H1 (cell line): ENCODE data around the gene PXDN. TPM values are rescaled to one million over a fixed set of nuclear protein-coding genes. Genes with fewer than 3 reads are reported as not detected.
"Not testable (repeated sequence)": the region's sequence is repeated elsewhere in the genome, so short reads cannot be mapped to it uniquely, and the experiment has no call there.

Experiments used
- CTCF ChIA-PET: fragments of 300-600 bp; sonication (Branson Sonifier 250); formaldehyde crosslinking; loops from one replicate; lab custom pipeline; 2021; ENCODE audit not compliant: partially characterized antibody; lab: Charles Lee
- POLR2A ChIA-PET: fragments of 300-600 bp; sonication (Branson Sonifier 250); formaldehyde crosslinking; loops from one replicate; lab custom pipeline; 2021; ENCODE audit warnings: inconsistent platforms; ENCODE audit not compliant: partially characterized antibody; lab: Charles Lee
- DNase-seq, 2 experiments: peaks; one replicate each; pipeline versions ENCODE4 v3.0.0 to v3.0.0-alpha.2; 2010 to 2022; ENCODE audit warnings: low spot score in 2 of 2, low read depth in 1 of 2, mixed read lengths in 1 of 2
- FAIRE-seq: peaks from 2 replicates; lab custom pipeline; 2011; peaks lifted over from hg19 to GRCh38; lab: Jason Lieb, UNC
- H2AFZ ChIP-seq: 2 replicates; pipeline ENCODE4 v1.8.1; 2012; ENCODE audit warnings: low read length, inconsistent platforms
- H2AK5ac ChIP-seq: 2 replicates; pipeline ENCODE4 v1.6.1; 2013; ENCODE audit warnings: low read depth, low read length
- H2BK120ac ChIP-seq: replicated peaks from 2 replicates; pipeline ENCODE3; 2013; ENCODE audit warnings: low read depth, low read length, inconsistent platforms
- H2BK12ac ChIP-seq: 2 replicates; pipeline ENCODE4 v1.6.1; 2013; ENCODE audit warnings: low read depth, low read length
- H2BK15ac ChIP-seq: 2 replicates; pipeline ENCODE4 v1.6.1; 2013; ENCODE audit warnings: low read length
- H2BK20ac ChIP-seq: 2 replicates; pipeline ENCODE4 v1.6.1; 2013; ENCODE audit warnings: low read length
- H2BK5ac ChIP-seq: 2 replicates; pipeline ENCODE4 v1.6.1; 2013; ENCODE audit warnings: low read depth, low read length
- H3K14ac ChIP-seq: 2 replicates; pipeline ENCODE4 v1.6.1; 2013; ENCODE audit warnings: inconsistent platforms; ENCODE audit not compliant: insufficient read length
- H3K18ac ChIP-seq: 2 replicates; pipeline ENCODE4 v1.6.1; 2013; ENCODE audit warnings: low read length; ENCODE audit errors: extremely low read depth
- H3K23ac ChIP-seq: 2 replicates; pipeline ENCODE4 v1.6.1; 2013; ENCODE audit warnings: inconsistent platforms; ENCODE audit not compliant: insufficient read length
- H3K23me2 ChIP-seq: 2 replicates; pipeline ENCODE4 v1.6.1; 2013; ENCODE audit warnings: low read depth, low read length
- H3K27ac ChIP-seq: 2 replicates; pipeline ENCODE4 v1.6.1; 2011; ENCODE audit warnings: low read depth, low read length, inconsistent platforms
- H3K27me3 ChIP-seq, 4 experiments: replicated peaks in 1 of 4; 1 replicate in 1 of 4; 2 replicates in 3 of 4; pipeline versions ENCODE4 v1.6.1 to v1.8.1; 2011 to 2013; ENCODE audit warnings: low read length in 3 of 4, mild to moderate bottlenecking in 3 of 4, inconsistent platforms in 2 of 4, mixed read lengths in 2 of 4, moderate library complexity in 1 of 4; ENCODE audit not compliant: control insufficient read depth in 3 of 4, insufficient read depth in 3 of 4; ENCODE audit errors: extremely low read depth in 1 of 4
- H3K36me3 ChIP-seq, 4 experiments: 2 replicates each; pipeline versions ENCODE4 v1.6.1 to v1.8.1; 2011 to 2013; ENCODE audit warnings: mild to moderate bottlenecking in 4 of 4, low read length in 3 of 4, moderate library complexity in 2 of 4, control low read depth in 1 of 4, inconsistent platforms in 1 of 4; ENCODE audit not compliant: insufficient read depth in 4 of 4, control insufficient read depth in 2 of 4
- H3K4ac ChIP-seq: replicated peaks from 2 replicates; pipeline ENCODE3; 2013; ENCODE audit warnings: low read length, low read depth, mixed read lengths, inconsistent platforms; ENCODE audit not compliant: insufficient read length
- H3K4me1 ChIP-seq, 4 experiments: replicated peaks in 1 of 4; 1 replicate in 1 of 4; 2 replicates in 3 of 4; pipeline versions ENCODE4 v1.6.1 to v1.8.1; 2011 to 2013; ENCODE audit warnings: low read length in 3 of 4, inconsistent platforms in 2 of 4, mixed read lengths in 1 of 4; ENCODE audit not compliant: insufficient read depth in 4 of 4, control insufficient read depth in 3 of 4
- H3K4me2 ChIP-seq, 2 experiments: 2 replicates each; pipeline versions ENCODE4 v1.6.1 to v1.8.1; 2011 to 2013; ENCODE audit warnings: low read depth in 2 of 2, low read length in 2 of 2, control low read depth in 1 of 2, inconsistent platforms in 1 of 2, mild to moderate bottlenecking in 1 of 2; ENCODE audit not compliant: insufficient read depth in 1 of 2
- H3K4me3 ChIP-seq, 4 experiments: fragments of 200-600, 300-600 bp in 1 of 4; sonication (generic), shearing (Covaris generic), sonication (Bioruptor Twin) in 1 of 4; 2 replicates each; pipeline versions ENCODE4 v1.5.1 to v1.8.1; 2011 to 2016; ENCODE audit warnings: low read length in 4 of 4, low read depth in 3 of 4, control low read depth in 2 of 4, inconsistent platforms in 2 of 4, mild to moderate bottlenecking in 2 of 4, mixed read lengths in 1 of 4, moderate library complexity in 1 of 4; ENCODE audit not compliant: insufficient read depth in 2 of 4; ENCODE audit errors: extremely low read depth in 1 of 4
- H3K56ac ChIP-seq: replicated peaks from 2 replicates; pipeline ENCODE3; 2013; ENCODE audit warnings: low read depth, mild to moderate bottlenecking, mixed read lengths, low read length, inconsistent platforms; ENCODE audit not compliant: insufficient read length
- H3K79me1 ChIP-seq: 2 replicates; pipeline ENCODE4 v1.6.1; 2013; ENCODE audit warnings: low read depth, low read length, control low read depth
- H3K79me2 ChIP-seq, 2 experiments: 2 replicates each; pipeline versions ENCODE4 v1.6.1 to v1.8.1; 2012 to 2013; ENCODE audit warnings: low read length in 2 of 2, mild to moderate bottlenecking in 2 of 2, inconsistent platforms in 1 of 2; ENCODE audit not compliant: insufficient read depth in 2 of 2, control insufficient read depth in 1 of 2
- H3K9ac ChIP-seq, 4 experiments: replicated peaks in 1 of 4; 1 replicate in 1 of 4; 2 replicates in 3 of 4; pipeline versions ENCODE4 v1.6.1 to v1.8.1; 2011 to 2013; ENCODE audit warnings: low read depth in 3 of 4, low read length in 3 of 4, control low read depth in 2 of 4, mild to moderate bottlenecking in 2 of 4, moderate library complexity in 2 of 4, inconsistent platforms in 1 of 4; ENCODE audit errors: extremely low read depth in 1 of 4
- H3K9me3 ChIP-seq, 2 experiments: 2 replicates each; pipeline versions ENCODE4 v1.6.1 to v1.8.1; 2012 to 2013; ENCODE audit warnings: mild to moderate bottlenecking in 2 of 2, moderate library complexity in 2 of 2, control low read depth in 1 of 2, inconsistent platforms in 1 of 2, low read depth in 1 of 2, low read length in 1 of 2, mixed read lengths in 1 of 2; ENCODE audit not compliant: insufficient read depth in 2 of 2
- H4K20me1 ChIP-seq, 2 experiments: replicated peaks in 1 of 2; 2 replicates each; pipeline versions ENCODE3 to v1.8.1; 2011 to 2013; ENCODE audit warnings: inconsistent platforms in 2 of 2, low read length in 2 of 2, mild to moderate bottlenecking in 1 of 2; ENCODE audit not compliant: insufficient read depth in 2 of 2, control insufficient read depth in 1 of 2
- H4K5ac ChIP-seq: 2 replicates; pipeline ENCODE4 v1.6.1; 2013; ENCODE audit warnings: low read length, low read depth, mixed read lengths, inconsistent platforms; ENCODE audit not compliant: insufficient read length
- H4K8ac ChIP-seq: 2 replicates; pipeline ENCODE4 v1.8.0; 2013; ENCODE audit warnings: mild to moderate bottlenecking, moderate library complexity, low read length, inconsistent platforms; ENCODE audit not compliant: insufficient read depth; ENCODE audit errors: extremely low read depth
- H4K91ac ChIP-seq: replicated peaks from 2 replicates; pipeline ENCODE3; 2013; ENCODE audit warnings: low read length, mixed read lengths, inconsistent platforms; ENCODE audit not compliant: insufficient read length
- WGBS, 2 experiments: shearing (Covaris generic) in 1 of 2; methylation state at CpG; one replicate each; pipeline versions ENCODE4 v1.1.6 to v1.1.7; 2013 to 2015; ENCODE audit warnings: low lambda C conversion rate in 2 of 2, mixed read lengths in 2 of 2, inconsistent platforms in 1 of 2, low coverage in 1 of 2, missing lambda C conversion rate in 1 of 2; ENCODE audit not compliant: insufficient replicate concordance in 2 of 2, insufficient coverage in 1 of 2, insufficient read length in 1 of 2; ENCODE audit errors: extremely low coverage in 1 of 2, missing lambda C conversion rate in 1 of 2; 5-methylcytosine and 5-hydroxymethylcytosine counted together
- polyA plus RNA-seq, 7 experiments: library from polyadenylated mRNA; depleted of rRNA in 3 of 7; stranded (reverse) in 5 of 7; unstranded in 2 of 7; fragments of >200 nt in 5 of 7; fragments of 200-250 nt in 2 of 7; gene quantifications; 1 replicate in 5 of 7; 2 replicates in 1 of 7; 4 replicates in 1 of 7; pipeline versions ENCODE4 v1.2.1 to v1.2.3, GENCODE V29; 2011 to 2013; ENCODE audit warnings: missing spikeins in 2 of 7, mixed read lengths in 2 of 7
- total RNA-seq: library from RNA; stranded (reverse); fragmentation: NEBNext Ultra II Directional; extraction: Animal tissue kit (Norgen Biotek cat#: 25700); gene quantifications from 2 replicates; pipeline ENCODE4 v1.2.1, GENCODE V29; 2021
- TF ChIP-seq, protein P1 (sequence below): IDR thresholded peaks from 2 replicates; pipeline ENCODE4 v1.6.1; 2012; ENCODE audit warnings: inconsistent platforms

Gene PXDN
- total and polyA plus RNA-seq, 2 of the 8 experiments (the other 6 are each of a cell fraction or from before 2014, with no cell fraction given) = 104 to 141 TPM

DNA sequence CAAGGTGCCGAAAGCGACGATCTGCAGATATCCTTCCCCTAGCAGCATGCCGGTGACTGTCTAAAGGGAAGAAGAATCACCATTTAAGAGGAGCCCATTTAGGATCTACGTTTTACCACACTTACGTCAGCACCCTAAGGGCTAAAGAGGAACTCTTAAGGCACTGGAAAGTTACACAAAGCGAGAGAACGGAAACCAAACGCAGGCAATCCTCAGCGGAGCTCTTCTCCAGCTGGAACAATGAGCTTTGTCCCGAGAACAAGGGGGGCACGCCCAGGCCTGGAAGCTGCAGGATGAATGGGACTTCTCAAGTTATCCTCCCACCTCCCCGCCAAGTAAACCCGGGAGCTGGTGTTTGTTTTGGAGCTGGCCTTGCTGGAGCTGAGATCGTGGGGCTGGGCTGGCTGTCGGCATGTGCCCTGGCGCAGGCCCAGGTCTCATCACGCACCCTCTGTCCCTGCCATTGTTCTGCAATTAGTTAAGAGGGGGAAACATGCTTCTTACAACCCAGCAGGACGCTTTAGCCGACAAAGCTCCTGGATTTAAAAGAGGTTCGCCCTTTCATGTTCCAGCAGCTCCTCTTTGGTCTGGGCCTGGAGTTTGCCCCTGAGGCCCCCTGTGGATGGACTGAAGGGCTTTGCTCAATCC is 36.4 kb downstream of the PXDN start (continued):
- TF ChIP-seq, protein P1, sequence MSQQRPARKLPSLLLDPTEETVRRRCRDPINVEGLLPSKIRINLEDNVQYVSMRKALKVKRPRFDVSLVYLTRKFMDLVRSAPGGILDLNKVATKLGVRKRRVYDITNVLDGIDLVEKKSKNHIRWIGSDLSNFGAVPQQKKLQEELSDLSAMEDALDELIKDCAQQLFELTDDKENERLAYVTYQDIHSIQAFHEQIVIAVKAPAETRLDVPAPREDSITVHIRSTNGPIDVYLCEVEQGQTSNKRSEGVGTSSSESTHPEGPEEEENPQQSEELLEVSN = peak; percentile 72

DNA sequence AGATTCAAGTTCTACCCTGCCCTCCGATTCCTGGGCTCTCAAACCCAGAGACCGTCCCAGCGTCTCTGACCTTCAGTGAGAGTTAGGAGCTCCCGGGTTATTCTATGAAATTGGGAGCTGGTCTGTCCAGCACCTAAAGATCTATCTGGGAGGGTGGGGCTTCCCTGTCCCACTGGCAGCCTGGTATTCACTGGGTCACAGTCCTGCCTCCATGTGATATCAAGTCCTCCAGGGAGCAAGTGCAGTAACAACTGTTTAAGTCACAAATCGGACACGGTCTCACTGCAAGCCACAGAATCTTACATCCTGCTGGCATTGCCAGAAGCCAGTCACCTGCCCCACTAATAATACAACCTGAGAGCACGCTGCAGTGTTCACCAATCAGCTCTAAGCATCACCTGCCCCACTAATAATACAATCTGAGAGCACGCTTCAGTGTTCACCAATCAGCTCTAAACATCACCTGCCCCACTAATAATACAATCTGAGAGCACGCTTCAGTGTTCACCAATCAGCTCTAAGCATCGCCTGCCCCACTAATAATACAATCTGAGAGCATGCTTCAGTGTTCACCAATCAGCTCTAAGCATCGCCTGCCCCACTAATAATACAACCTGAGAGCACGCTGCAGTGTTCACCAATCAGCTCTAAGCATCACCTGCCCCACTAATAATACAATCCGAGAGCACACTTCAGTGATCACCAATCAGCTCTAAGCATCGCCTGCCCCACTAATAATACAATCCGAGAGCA is 38.0 kb downstream of the PXDN start:
- H2BK120ac ChIP-seq, H2BK15ac ChIP-seq, H2AFZ ChIP-seq, POLR2A ChIA-PET, H3K4me3 ChIP-seq, H3K36me3 ChIP-seq, H3K4ac ChIP-seq, DNase-seq, H3K18ac ChIP-seq, H2AK5ac ChIP-seq, H3K27ac ChIP-seq, H3K27me3 ChIP-seq, H3K4me2 ChIP-seq, H3K9me3 ChIP-seq, H3K9ac ChIP-seq, H4K5ac ChIP-seq, H3K14ac ChIP-seq, H3K23ac ChIP-seq, H2BK12ac ChIP-seq, FAIRE-seq, H3K56ac ChIP-seq, H4K91ac ChIP-seq, H2BK20ac ChIP-seq, H3K23me2 ChIP-seq: not testable (repeated sequence)
- 0 out of 2 replicates have a peak overlapping the region, but pooled peaks have one; percentile 6 for H2BK5ac ChIP-seq
- 76% methylated on average over 15 of the region's 15 CpGs; no CpG with 5 or more reads in 1 of the 2 experiments for WGBS, 2 experiments
- H3K4me1 ChIP-seq = peaks cover 9 to 31% (median 17%) of the 10 kb centered on the region in 4 experiments
- CTCF ChIA-PET = interaction anchor here (0.6 to 1.4 kb wide), 8 partner anchors 11 to 115 kb away, joined by 3 to 7 read pairs (median 4); no protein-coding TSS in a partner anchor
- peak overlapping the region; percentile 31; the same call in 1 of the 2 replicates for H4K8ac ChIP-seq
- peaks cover 0 to 33% of the 10 kb centered on the region in 2 experiments; a peak in 3 of 4 replicates for H3K79me2 ChIP-seq
- H4K20me1 ChIP-seq = peaks cover 12 to 32% of the 10 kb centered on the region in 2 experiments
- H3K79me1 ChIP-seq = peaks cover 13% of the 10 kb centered on the region; the same call in 1 of the 2 replicates
